ENCODE results near the gene KCNH6.

GRCh38 chr17:63514477-63514876, 8.7 kb upstream of the KCNH6 start:
- TF ChIP-seq POLR2AphosphoS5 (IDR thresholded peaks at IDR 0.05; ENCODE audit: low read depth) (no peak), CTCF (IDR thresholded peaks at IDR 0.05; ENCODE audit: insufficient read depth, low read length) (no peak), REST (IDR thresholded peaks at IDR 0.05; ENCODE audit: insufficient replicate concordance, low read depth) (no peak), GABPA (IDR thresholded peaks at IDR 0.05; ENCODE audit: low read depth) (no peak), SPI1 (IDR thresholded peaks at IDR 0.05; ENCODE audit: borderline replicate concordance, low read depth) (no peak)

Data from HL-60 (cell line).